HG03045 (cell line): Measurements from ENCODE around the gene NKD2.
"Not testable (repeated sequence)": the region's sequence is repeated elsewhere in the genome, so short reads cannot be mapped to it uniquely, and the experiment has no call there.

Experiments
- ATAC-seq: cut with Tn5 transposase; IDR thresholded peaks from one replicate; pipeline ENCODE4 v1.9.1; 2021; ENCODE audit warnings: mild to moderate bottlenecking, moderate library complexity; ENCODE audit not compliant: unreplicated experiment

NKD2 gene, protein sequence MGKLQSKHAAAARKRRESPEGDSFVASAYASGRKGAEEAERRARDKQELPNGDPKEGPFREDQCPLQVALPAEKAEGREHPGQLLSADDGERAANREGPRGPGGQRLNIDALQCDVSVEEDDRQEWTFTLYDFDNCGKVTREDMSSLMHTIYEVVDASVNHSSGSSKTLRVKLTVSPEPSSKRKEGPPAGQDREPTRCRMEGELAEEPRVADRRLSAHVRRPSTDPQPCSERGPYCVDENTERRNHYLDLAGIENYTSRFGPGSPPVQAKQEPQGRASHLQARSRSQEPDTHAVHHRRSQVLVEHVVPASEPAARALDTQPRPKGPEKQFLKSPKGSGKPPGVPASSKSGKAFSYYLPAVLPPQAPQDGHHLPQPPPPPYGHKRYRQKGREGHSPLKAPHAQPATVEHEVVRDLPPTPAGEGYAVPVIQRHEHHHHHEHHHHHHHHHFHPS

DNA sequence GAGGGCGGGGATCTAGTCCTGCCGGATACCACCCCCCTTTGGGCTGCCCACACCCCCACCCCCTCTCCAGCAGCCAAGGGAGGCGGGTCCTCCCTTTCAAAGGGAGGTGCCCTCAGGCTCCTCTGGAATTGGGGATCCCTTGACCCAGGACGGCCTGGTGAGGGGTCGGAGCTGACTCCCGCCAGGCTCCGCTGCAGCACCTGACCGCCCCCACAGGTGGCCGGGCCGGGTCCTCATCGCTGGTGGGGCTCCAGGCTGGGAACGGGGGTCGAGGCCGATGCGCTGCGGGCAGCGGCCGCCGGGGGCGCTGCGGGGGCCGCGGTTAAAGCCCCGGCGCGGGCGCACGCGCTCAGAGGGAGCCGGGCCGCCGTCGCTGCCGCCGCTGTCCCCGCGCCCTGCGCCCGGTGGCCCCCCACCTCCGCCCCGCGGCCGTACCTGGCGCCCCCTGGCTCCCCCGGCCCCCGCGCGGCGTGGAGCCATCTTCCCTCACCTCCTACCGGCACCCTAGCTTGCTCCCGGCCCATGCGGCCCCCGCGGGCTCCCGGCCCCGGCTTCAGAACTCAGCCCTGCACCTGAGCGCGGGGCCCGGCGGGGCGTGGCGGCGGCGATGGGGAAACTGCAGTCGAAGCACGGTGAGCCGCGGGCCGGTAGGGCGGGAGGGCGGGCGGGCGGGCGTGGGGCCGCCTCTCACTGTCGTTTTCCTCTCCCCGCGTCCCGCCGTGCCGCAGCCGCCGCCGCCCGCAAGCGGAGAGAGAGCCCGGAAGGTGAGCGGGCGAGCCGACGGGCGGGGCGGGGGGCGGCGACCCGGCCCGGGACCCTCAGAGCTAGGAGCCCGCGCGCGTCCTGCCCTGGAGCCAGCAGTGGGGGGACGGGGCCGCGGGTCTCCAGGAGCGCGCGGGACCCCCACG is at the start of gene NKD2:
Gene NKD2 (plus strand): TSS at position 352 of the 908 bp plus-strand sequence. CDS start 256 bp downstream, at position 608.
- no peak for ATAC-seq

DNA sequence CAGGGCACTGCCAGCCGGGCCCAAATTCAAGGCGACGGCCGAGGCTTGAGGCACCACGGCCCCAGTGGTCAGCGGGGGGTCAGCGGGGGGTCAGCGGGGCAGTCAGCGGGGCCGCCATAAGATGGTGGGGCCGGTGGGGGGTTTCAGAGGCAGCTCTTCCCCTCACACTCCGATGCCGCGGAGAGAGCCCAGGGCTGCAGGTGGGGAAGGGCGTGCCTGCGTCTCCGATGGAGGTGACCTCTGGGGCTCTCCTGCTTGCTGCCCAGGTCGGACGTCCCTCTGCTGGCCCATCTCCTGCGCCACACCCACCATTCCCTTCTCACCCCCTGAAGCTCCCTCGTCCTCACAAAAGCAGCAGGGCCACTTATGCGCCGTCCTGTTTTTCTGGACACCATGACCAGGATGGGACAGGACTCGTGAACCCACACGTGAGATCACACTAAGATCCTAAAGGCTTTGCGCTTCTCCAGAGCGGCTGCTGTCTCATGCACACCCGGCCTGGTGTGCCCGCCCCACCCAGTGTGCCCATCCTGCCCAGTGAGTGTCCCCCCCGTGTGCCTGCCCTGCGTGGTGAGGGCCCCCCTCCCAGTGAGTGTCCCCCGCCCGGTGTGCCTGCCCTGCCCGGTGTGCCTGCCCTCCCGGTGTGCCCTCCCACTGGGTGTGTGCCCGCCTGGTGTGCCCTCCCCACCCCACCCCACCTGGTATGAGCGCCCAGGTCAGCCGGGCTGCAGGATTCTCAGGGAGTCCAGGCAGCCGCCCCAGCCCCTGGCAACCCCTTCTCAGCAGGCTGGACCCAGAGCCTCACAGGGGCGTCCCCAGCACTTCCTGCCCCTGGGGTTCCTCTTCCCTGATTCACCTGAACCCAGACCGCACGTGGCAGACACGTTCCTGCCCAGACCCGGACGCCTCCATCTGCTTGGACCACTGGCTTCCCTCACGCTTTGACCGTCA is 48.7 kb upstream of the NKD2 start:
- ATAC-seq = no peak

DNA sequence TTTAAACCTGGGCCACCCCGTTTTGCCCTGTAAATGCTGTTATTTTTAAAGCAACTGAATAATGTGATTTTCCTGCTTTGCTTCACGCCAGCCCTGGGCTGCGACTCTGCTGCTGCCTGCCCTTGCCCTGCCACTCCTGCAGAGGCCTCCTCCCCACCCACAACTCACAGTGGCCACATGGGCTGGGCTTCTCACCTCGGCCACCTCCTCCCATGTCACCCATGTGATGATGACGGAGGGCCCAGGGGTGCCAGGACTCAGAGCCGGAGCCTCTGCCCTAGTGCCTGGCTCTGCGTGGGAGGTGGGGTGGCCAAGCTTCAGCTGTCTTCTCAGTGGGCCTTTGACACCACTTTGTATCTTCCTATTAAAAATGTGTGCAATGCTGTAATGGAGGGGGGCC is 48.1 kb upstream of the NKD2 start:
- ATAC-seq = no peak

DNA sequence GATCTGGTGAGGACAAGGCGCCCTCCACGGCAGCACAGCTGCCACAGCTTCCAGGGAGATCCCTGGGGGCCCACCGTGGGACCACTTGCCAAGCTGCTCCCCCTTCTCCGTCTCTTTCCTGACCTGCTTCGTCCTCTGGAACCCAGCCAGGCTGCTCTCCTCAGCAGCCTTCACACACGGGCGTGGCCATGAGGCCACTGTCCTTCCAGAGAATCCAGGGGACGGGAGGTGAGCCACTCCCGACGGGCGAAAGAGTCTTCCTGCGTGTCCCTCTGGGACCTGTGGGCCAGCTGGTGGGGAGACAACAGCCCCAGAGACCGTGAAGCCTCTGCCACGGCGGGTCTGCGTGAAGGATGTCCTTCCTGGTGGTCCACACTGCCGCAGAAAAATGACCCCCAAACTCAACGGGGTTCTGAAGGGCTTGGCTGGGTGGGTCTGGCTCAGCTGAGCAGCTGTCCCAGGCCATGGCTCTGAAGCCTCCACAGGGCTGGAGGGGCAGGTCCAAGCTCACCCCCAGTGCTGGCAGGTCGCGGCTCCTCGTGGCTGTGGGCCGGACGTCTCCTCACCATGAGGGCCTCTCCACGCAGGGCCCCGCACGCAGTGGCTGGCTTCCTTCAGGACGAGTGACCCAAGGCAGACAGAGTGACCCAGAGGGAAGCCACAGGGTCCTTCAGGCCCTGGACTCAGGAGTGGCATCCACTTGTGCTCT is 47.4 kb upstream of the NKD2 start:
- ATAC-seq = no peak

DNA sequence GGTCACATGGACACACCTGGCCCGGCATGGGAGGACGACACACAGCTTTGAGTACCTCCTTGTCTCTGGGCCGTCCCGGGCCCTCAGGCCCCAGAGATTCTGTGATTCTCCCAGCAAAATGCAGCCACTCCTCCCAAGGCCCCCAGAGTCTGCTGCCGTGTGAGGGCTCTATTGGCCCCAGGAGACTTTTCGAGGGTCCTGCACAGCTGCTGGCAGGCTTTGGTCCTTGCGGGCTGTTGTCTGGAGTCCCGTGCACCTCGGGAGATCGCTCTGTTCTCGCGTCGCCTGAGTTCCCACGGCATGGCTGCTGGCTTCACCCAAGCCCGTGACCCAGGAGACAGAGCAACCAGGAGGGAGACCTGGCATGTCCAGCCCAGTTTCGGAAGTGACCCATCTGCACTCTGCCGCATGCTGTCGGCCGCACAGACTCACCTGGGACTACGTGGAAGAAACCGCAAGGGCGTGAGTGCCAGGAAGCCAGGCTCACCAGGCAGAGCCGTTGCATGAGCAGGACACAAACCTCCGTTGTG is 46.8 kb upstream of the NKD2 start:
- ATAC-seq = no peak

DNA sequence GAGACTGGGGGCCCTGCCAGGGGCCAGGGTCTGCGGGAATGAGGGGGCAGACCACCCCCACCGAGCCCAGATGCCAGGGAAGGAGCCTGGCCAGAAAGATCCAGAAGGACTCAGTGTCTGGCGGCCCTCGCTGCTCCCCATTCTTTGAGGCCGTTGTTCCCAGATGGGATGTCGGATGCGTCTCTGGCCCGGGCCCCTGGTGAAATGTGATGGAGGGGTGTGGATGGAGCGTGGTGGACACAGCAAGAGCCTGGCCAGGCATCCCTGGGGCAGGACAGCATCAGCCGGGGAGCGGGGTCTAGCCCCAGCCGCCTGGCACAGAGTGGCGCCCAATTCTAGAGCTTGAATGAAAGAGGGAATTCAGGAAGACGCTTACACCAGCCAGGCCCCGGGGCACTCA is 46.2 kb upstream of the NKD2 start:
- ATAC-seq = no peak

DNA sequence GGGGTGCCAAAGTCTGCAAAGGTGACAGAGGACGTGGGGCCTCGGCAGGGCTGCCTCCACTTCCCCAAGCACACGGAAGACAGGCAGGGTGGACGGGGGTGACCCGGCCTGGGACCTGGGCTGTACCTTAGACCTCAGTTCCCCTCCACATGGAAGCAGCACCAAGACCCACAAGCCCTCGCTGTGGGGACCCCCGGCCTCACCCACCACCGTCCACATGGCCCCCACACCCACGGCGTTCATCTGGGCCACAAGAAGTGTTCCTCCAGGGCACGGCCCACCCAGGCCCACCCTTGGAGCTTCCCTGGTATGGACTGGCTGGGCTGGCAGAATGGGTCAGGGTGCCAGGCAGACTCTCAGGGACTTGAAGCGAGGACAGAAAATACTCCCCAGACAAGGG is 45.8 kb upstream of the NKD2 start:
- no peak for ATAC-seq

DNA sequence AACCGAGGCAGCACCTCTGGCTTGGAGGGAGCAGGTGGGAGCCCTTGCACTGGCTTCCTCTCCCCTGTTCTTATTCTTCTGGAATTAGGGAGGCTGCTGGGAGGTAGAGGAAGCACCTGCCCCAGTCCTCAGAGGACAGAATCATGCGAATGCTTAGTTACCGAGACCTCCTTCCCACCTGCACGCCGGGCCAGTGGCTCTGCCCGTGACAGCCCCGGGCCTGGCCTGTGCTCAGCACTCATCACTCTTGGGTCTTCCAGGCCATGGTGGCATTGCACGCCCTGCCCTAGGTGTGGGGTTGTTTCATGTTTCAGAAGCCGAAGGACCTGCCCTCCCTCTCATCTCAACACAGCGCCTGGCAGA is 45.3 kb upstream of the NKD2 start:
- no peak for ATAC-seq

DNA sequence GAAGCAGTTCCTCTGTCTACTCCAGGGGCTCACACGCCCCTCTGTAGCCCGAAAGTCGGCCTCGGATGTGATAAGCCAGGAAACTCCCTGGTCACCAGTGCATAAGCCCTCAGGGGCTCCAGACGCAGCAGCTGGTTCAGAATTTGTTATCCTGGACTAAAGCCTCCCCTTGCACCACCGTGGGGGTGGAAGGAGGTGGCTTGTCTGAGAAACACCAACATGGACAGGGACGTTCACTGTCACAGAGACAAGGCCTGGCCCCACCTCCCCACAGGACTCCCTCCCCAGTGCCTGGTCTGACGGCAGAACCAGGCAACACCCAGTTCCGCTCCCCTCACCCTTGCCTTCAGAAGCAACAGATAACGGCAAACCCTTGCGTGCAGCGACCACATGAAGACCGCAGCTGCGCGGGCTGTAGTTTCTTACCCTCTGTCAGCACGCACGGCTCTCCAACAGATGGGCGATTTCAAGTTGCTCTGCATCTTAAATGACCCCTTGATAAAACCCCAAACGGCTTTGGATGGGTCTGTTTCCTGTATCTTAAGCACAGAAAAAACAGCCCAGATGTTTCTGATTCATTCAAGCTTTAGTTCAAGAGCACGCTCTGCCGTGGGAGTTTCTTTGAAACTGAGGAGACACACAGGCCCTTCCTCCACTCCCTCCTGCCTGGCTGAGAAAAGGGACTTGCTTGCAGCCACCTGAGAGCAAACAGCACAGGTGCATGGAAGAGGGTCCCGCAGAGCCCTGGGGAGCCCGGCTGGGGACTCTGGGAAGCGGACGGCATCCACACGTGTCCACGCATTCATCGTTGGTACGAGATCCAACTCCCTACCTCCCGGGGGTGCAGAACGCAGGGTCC is 44.7 kb upstream of the NKD2 start:
- no peak for ATAC-seq

DNA sequence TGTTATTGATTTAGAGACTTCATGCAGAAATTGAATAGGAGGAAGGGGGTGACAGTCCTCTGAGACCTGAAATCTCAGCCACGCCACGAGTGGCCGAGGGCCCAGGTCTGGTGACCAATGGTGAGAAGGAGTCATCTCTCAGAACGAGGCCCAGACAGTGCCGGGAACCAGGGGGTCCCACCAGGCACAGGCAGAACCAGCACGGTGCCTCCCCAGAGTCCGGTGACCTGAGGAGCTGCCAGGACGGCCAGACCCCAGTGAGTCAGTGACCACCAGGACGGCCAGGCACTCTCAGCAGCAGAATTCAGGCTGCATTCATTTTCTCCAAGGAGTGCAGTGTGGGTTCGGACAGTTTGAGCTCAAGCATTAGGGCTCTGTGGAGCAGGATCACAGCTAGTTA is 43.8 kb upstream of the NKD2 start:
- ATAC-seq = no peak

DNA sequence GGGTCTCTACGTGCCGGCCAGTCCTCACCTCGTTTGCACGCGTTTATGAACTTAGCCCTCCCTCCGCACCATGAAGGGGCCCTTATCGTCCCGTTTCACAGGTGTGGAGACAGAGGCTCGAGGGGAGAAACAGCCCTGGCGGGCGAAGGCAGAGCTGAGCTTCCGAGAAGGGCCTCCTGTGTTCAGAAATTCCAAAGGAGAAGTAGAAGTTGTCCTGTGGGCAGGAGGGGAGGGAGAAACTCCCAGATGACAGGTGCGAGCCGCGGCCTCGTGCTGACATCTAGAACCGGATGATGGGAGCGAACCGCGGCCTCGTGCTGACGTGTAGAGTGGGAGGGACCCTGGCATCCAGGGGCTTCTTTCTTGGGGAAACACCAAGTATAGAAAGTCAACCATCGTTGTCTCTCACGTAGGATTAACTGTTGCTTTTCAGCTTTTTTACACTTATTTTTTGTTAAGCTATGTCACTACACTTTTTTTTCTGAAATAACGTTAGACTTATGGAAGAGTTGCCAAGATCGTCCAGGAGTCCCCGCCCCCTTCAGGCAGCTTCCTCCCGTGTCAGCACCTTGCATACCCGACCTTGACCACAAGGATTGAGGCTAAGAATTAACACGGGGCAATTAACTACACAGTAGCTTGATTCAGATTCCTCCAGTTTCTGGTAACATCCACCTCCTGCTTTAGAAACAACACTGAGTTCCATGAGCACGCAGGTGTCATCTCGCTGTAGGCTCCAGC is 42.8 kb upstream of the NKD2 start:
- no peak for ATAC-seq

DNA sequence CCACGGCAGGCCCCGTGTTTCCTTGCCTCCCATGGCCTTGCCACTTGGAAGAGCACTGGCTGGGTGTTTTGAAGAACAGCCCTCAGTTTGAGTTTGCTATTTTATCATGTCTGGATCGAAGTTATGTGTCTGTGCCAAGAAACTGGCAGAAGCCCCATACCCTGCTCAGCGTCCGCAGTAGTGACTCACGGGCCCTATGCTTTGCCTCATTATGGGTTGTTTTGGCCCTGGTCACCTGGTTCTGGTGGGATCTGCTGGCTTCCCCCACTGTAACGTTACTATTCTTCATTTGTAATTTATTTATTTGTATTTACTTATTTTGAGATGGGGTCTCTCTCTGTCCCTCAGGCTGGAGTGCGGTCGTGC is 42.3 kb upstream of the NKD2 start:
- no peak for ATAC-seq

DNA sequence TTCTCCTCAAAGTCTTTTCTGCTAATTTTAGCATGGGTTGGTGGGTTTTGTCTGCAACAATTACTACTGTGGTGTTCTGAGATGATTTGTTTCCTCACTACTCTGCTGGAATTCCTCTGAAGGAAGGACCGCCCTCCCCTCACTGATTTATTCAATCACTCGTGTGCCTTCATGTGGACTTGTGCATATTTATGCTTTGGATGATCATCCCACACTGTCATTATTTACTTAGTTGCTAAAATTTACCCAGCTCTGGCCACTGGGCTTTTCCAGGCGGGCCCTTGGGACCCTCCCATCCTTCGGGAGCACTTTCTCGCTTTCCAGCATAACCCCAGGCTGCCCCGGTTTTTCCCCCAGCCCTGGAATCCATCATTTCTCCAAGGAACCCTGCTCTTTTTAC is 41.7 kb upstream of the NKD2 start:
- no peak for ATAC-seq

DNA sequence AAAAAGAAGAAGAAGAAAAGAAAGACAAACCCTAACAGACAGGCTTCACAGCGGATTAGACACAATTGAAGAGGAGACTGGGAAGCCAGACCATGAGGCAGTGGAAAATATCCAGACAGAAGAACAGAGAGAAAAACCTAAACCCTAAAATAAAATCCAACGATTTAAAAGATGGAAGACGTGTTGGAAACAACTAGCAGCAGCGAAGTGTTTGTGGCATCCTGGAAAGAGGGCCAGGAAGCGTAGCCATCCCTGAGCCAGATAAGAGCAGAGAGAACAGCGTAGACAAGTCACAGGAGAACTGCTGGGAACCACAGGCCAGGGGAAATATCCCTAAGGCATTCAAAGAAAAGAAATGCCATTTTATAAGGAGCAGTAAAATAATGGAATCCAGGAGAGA is 39.7 kb upstream of the NKD2 start:
- no peak for ATAC-seq

DNA sequence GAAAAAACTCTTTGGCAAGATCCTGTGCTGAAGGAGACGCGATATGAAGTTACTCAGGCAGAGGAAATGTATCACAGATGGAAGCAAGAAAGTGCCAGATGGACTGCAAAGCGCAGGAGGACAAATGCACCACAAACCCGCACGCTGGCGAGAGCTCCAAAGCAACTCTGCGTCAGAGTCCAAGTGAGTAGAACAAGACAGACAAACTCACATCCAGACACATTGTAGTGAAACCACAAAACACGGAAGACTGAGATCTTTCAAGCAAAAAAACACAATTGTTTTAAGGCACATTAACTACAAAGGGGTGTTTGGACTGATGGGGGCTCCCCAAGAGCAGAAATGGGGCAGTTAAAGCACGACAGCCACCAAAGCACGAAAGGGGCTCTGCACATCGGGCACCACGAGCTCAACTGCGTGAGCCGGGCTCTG is 39.2 kb upstream of the NKD2 start:
- ATAC-seq = no peak

DNA sequence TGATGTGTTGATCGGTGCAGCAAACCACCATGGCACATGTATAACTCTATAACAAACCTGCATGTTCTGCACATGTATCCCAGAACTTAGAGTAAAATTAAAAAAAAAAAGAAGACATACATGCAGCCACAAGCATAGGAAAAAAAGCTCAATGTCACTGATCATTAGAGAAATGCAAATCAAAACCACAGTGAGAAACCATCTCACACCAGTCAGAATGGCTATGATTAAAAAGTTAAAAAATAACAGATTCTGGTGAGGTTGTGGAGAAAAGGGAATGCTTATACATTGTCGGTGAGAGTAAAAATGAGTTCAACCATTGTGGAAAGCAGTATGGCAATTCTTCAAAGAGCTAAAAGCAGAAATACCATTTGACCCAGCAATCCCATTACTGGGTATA is 36.0 kb upstream of the NKD2 start:
- not testable (repeated sequence) for ATAC-seq

DNA sequence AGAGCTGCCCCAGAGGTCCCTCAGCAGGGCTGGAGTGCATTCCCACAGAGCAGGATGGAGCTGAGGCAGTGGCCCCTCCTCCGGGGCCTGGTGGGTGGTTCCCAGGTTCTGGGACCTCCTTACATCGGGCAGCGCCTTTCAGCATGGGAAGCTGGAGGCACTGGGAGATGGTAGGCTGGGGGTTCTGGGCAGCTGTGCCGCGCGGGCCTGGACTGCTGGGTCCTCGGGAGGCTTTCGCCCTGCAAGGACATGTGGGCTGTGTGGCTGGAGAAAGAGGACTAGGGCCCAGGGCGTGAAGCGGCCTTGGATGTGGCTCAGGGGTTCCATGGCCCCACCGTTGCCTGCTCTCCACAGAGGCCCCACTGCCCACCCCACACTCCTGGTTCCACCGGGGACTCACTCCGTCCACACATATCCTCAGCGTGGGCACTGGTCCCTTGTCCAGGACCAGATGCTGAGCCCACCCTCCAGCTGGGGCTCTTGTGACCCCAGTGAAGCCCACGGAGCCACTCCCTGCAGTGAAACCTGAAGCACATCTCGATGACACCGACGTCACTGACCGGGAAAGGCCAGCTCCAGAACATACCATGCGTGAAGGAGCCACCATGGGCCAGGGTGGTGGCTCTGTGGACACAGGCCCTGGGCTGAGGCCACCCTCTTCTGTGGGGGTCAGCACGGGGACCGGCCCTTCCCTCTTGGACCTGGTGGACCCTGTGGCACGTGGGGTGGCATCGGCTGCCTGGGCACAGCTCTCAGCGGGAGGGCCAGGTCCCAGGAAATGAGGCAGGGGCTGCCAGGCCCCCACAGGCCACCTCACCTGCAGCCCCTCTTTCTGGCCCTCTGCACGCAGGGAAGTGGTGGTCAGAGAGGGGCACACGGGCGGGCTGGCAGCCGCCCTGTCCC is 31.5 kb upstream of the NKD2 start:
- ATAC-seq = no peak
